ENCODE data around the gene SBF2. TPM values are rescaled to one million over a fixed set of nuclear protein-coding genes. Genes with fewer than 3 reads are reported as not detected.

SBF2 gene
- total RNA-seq, 2 experiments from 2014 or later = 14.2 to 15.2 TPM

DNA sequence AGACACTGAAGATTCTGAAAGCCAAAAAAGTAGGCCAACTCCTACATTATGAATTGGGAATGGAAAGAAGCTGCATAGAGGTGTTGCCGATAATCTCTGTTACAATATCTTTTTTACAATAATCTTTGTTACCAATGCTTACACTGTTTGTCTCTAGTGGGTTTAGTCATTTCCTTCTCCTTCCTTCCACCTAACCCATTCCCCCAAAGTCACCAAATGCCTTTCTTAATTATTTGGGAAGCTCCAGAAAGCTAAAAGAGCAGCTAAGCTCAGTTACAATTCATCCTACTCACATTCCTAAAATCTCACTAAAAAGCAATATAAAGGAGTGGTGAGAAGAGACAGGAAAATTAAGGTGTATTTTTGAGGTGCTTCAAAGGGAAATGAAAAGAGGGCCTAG, 316.5 kb downstream of the SBF2 start:
- Histone ChIP-seq H3K4me3 (ENCODE audit: low read length) (no peak overlapping the region), H3K27ac (ENCODE audit: low read depth in 1 of 2, low read length in 2 of 2) (no peak overlapping the region), H3K27me3 (ENCODE audit: control insufficient read depth in 1 of 2, insufficient read depth in 2 of 2, low read length in 2 of 2) (no peaks in the 10 kb centered on the region), H3K9me3 (ENCODE audit: control insufficient read depth in 1 of 2, insufficient read depth in 1 of 2, low read length in 2 of 2) (no peaks in the 10 kb centered on the region), H3K36me3 (ENCODE audit: insufficient read depth, low read length) (no peaks in the 10 kb centered on the region), H3K4me1 (ENCODE audit: insufficient read depth, low read length) (no peaks in the 10 kb centered on the region)
- intact Hi-C loops (cut with DNase I, micrococcal nuclease) = loop anchor here (10.0 kb wide), 2 partner anchors 347 to 443 kb away; no protein-coding TSS in a partner anchor
- Mint-ChIP-seq H3K36me3 (ENCODE audit: low read depth) (peaks cover 7% of the 10 kb centered on the region), H3K4me3 (no peak overlapping the region), H3K4me1 (ENCODE audit: low read depth) (no peaks in the 10 kb centered on the region), H3K27me3 (no peaks in the 10 kb centered on the region), H3K27ac (no peak overlapping the region), H3K9me3 (no peaks in the 10 kb centered on the region)
- ATAC-seq (ENCODE audit: poor library complexity) (no peak), DNase-seq (no peak)
- TF ChIP-seq, protein P1, sequence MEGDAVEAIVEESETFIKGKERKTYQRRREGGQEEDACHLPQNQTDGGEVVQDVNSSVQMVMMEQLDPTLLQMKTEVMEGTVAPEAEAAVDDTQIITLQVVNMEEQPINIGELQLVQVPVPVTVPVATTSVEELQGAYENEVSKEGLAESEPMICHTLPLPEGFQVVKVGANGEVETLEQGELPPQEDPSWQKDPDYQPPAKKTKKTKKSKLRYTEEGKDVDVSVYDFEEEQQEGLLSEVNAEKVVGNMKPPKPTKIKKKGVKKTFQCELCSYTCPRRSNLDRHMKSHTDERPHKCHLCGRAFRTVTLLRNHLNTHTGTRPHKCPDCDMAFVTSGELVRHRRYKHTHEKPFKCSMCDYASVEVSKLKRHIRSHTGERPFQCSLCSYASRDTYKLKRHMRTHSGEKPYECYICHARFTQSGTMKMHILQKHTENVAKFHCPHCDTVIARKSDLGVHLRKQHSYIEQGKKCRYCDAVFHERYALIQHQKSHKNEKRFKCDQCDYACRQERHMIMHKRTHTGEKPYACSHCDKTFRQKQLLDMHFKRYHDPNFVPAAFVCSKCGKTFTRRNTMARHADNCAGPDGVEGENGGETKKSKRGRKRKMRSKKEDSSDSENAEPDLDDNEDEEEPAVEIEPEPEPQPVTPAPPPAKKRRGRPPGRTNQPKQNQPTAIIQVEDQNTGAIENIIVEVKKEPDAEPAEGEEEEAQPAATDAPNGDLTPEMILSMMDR (IDR thresholded peaks at IDR 0.05) = no peak
- ChIA-PET CTCF (no interaction called here), POLR2A (no interaction called here)

DNA sequence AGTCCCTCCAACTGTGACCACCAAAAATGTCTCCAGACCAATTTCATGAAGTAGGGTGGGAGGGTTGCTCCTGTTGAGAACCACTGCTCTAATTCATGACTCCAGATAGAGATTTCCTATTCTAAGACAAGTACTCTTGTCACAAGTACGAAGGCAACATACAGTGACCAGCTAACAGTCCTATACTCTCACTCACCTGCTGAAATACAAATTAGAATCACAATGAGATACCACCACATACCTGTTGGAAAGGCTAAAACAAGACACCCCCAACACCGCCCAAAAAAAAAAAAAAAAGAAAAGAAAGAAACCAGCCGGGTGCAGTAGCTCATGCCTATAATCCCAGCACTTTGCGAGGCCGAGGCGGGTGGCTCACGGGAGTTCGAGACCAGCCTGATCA, 319.6 kb downstream of the SBF2 start:
- Mint-ChIP-seq H3K27me3 (no peaks in the 10 kb centered on the region), H3K4me3 (no peak overlapping the region), H3K4me1 (ENCODE audit: low read depth) (no peaks in the 10 kb centered on the region), H3K9me3 (no peaks in the 10 kb centered on the region), H3K36me3 (ENCODE audit: low read depth) (no peaks in the 10 kb centered on the region), H3K27ac (no peak overlapping the region)
- Histone ChIP-seq H3K4me1 (ENCODE audit: insufficient read depth, low read length) (no peaks in the 10 kb centered on the region), H3K4me3 (ENCODE audit: low read length) (no peak overlapping the region), H3K9me3 (ENCODE audit: control insufficient read depth in 1 of 2, insufficient read depth in 1 of 2, low read length in 2 of 2) (no peaks in the 10 kb centered on the region), H3K36me3 (ENCODE audit: insufficient read depth, low read length) (no peaks in the 10 kb centered on the region), H3K27me3 (ENCODE audit: control insufficient read depth in 1 of 2, insufficient read depth in 2 of 2, low read length in 2 of 2) (no peaks in the 10 kb centered on the region), H3K27ac (ENCODE audit: low read depth in 1 of 2, low read length in 2 of 2) (no peak overlapping the region)
- CTCF ChIA-PET = interaction anchor here (0.6 to 0.7 kb wide), 2 partner anchors 377 to 1939 kb away, joined by 3 read pairs; no protein-coding TSS in a partner anchor
- ATAC-seq (ENCODE audit: poor library complexity) = no peak
- TF ChIP-seq, protein P1 (IDR thresholded peaks at IDR 0.05) = no peak
- intact Hi-C loops (cut with DNase I, micrococcal nuclease) = loop anchor here (5.0 to 10.0 kb wide), 3 partner anchors 333 to 440 kb away; partner anchors contain the start of gene ADM (in 1 of the 2)
- DNase-seq = no peak
- POLR2A ChIA-PET = no interaction called here

DNA sequence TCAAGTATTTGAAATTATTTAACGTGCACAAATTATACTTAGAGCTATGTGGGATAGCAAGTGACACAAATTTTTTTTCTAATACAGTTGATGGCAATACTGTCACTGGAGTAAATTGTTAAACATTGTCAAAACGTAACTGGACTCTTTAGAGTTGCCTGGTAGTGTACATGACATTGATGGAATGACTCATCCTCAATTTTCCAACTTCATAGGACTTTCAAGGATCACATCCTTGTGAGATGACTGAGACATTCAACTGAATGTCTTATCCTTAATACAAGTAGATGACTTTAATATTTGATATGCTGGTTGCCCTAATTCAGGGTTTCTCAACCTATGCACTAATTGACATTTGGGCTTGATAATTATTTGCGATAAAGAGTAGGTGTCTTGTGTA, 320.1 kb downstream of the SBF2 start:
- intact Hi-C loops (cut with DNase I, micrococcal nuclease) = loop anchor here (2.0 to 10.0 kb wide), 4 partner anchors 215 to 439 kb away; partner anchors contain the start of gene ADM (in 1 of the 2)
- TF ChIP-seq, protein P1 (IDR thresholded peaks at IDR 0.05) = no peak
- no peaks in the 10 kb centered on the region for H3K9me3 Mint-ChIP-seq
- ChIA-PET POLR2A (no interaction called here), CTCF (no interaction called here)
- no peaks in the 10 kb centered on the region for H3K4me1 Mint-ChIP-seq (ENCODE audit: low read depth)
- DNase-seq = no peak
- no peaks in the 10 kb centered on the region for H3K36me3 Mint-ChIP-seq (ENCODE audit: low read depth)
- H3K4me1 ChIP-seq (ENCODE audit: insufficient read depth, low read length) = no peaks in the 10 kb centered on the region
- H3K27me3 Mint-ChIP-seq = no peaks in the 10 kb centered on the region
- H3K27ac ChIP-seq (ENCODE audit: low read depth in 1 of 2, low read length in 2 of 2) = no peak overlapping the region
- no peaks in the 10 kb centered on the region for H3K9me3 ChIP-seq (ENCODE audit: control insufficient read depth in 1 of 2, insufficient read depth in 1 of 2, low read length in 2 of 2)
- H3K4me3 ChIP-seq (ENCODE audit: low read length) = no peak overlapping the region
- no peak overlapping the region for H3K4me3 Mint-ChIP-seq
- no peaks in the 10 kb centered on the region for H3K36me3 ChIP-seq (ENCODE audit: insufficient read depth, low read length)
- H3K27me3 ChIP-seq (ENCODE audit: control insufficient read depth in 1 of 2, insufficient read depth in 2 of 2, low read length in 2 of 2) = no peaks in the 10 kb centered on the region
- no peak for ATAC-seq (ENCODE audit: poor library complexity)
- no peak overlapping the region for H3K27ac Mint-ChIP-seq
